A375 (cell line): ENCODE data around the gene PKMYT1. TPM values are rescaled to one million over a fixed set of nuclear protein-coding genes. Genes with fewer than 3 reads are reported as not detected.

Experiments
- small RNA-seq: library from RNA; depleted of rRNA; stranded (forward); fragments of <200 nt; gene quantifications from one replicate; pipeline ENCODE3, GENCODE V24; 2014
- total RNA-seq: library from RNA; depleted of rRNA; stranded (reverse); fragments of >200 nt; shearing (Covaris generic); gene quantifications from 2 replicates; pipeline ENCODE4 v1.2.3, GENCODE V29; 2014; rRNA removed

Gene PKMYT1
- 43.6 and 56.7 TPM in 2 replicates for total RNA-seq

DNA sequence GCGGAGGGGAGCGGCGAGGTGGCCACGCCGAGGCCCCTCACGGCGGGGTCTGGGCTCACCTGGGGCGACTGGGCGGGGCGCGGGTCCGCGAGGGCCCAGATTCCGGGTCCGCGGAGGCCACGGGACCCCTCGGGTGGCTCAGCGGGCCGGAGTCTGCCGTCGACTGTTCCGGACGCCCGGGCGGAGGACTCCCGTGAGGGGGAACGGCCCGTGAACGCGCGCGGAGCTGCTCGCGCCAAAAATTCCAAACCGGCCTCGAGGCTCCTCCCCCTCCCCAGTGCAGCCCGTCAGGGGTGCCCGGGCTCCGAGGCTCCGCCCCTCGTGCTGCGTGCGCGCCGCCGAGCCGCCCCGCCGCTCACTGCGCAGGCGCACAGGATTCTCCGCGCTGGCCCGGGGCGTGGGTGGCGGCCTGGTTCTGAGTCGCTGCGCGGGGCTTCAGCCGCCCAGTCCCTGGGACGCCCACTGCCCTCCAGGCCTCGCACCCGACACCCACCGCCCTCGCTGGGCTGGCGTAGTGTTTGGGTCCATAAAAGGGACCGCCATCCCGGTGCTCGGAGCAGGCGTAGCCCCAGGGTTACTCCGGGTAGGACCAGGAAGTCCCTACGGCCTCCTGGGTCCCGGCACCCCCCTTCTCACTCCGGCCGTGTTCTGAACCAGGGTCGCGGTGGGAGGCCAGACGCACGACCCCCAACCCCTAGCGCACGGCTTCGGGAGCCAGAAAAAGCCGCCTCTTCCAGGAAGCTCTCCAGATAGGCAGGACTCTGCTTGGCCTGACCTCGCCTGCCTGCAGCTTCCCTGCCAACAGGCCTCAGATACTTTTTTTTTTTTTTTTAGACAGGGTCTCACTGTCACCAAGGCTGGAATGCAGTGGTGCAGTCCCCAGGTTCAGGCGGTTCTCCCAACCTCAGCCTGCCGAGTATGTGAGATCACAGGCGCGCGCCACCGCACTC lies at the start of gene PKMYT1:
TSS of gene PKMYT1 (minus strand) at position 220 of the 950 bp plus-strand sequence. CDS start 789 bp downstream, outside the sequence.

DNA sequence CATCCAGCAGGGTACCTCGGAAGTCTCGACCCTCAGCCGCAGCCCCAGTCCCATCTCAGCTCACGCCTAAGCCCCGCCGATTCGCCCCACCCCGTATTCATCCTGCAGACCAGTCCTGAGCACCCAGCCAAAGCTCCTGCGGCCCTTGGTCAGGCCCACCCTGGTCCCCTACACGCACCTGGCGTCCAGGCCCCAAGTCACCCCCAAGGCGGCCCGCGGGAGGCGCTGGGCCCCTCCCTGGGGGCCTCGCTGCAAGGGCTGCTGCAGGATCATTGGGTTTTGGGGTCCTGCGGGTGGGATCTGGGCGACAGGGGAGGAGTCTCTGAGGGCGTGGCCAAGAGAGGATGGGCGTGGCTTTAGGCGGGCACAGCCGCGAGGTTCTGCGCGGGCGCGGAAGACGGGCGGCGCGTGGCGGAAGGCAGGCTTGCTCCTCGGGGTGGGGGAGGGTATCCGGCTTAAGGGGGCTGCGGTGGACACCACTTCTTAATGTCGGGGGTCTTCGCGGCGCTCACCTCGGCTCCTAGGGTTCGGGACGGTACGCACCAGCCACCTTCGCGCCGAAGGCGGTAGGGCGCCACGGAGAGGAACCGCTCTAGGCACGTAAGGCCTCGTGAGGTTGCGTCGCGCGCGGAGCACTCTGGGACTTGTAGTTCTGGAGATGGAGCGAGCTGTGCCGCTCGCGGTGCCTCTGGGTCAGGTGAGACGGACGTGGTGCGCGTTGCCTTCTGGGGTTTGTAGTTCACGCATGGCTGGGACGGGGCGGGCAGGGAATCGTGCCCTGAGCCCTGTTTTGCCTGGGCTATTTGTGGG lies 43.6 kb upstream of the PKMYT1 start, which contains the start of the genes HCFC1R1 and THOC6:
TSS of gene HCFC1R1 (minus strand) at position 274 of the 810 bp plus-strand sequence. CDS start at position 273, 1 bp downstream.
TSS of gene THOC6 (plus strand) at position 367 of the 810 bp plus-strand sequence. CDS start at position 659, 292 bp downstream.

DNA sequence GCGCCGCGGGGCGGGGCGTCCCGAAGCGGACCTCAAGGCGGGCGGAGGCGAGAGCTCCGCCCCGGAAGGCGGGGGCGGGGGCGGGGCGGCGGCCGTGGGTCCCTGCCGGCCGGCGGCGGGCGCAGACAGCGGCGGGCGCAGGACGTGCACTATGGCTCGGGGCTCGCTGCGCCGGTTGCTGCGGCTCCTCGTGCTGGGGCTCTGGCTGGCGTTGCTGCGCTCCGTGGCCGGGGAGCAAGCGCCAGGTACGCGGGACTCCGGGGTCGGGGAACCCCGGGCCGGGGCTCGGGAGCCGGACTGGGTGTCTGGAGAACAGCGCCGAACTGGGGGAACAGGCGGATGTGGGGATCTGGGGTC lies 40.0 kb upstream of the PKMYT1 start, which contains the start of gene TNFRSF12A:
TSS of gene TNFRSF12A (plus strand) at position 122 of the 357 bp plus-strand sequence. CDS start at position 152, 30 bp downstream.

DNA sequence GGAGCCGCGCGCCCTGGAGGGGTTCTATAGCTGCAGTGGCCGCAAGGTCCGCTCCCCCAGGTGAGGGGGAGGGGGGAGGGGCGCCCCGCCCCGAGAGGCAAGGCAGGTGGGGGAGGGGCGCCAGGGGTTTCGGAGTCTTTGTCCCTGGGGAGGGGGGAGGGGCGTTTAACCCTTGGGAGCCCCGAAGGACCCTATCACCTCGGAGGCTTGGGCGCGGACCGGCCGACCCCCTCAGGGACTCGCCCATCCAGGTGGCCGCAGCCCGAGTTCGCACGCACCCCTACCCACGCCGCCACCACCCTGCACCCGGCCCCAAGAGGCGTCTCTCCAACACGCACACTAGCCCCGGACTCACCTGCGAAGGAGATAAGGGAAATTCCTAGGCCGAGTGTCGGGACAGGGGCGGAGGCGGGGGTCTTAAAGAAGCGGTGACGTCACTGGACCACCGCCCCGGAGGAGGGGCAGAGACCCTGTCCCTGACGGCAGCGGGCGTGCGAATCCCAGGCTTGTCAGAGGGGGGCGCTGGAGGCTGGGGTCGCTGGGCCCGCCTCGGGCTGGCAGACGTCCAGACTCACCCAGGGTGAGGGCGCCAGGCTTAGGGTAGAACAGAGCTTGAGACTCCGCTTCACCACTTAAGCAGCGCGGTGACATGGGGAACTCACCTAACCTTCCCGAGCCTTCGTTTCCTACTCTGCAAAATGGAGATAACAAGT lies 37.7 kb upstream of the PKMYT1 start, which contains the start of gene CLDN6:
TSS of gene CLDN6 (minus strand) at position 390 of the 713 bp plus-strand sequence. CDS start 2,162 bp downstream, outside the sequence.

DNA sequence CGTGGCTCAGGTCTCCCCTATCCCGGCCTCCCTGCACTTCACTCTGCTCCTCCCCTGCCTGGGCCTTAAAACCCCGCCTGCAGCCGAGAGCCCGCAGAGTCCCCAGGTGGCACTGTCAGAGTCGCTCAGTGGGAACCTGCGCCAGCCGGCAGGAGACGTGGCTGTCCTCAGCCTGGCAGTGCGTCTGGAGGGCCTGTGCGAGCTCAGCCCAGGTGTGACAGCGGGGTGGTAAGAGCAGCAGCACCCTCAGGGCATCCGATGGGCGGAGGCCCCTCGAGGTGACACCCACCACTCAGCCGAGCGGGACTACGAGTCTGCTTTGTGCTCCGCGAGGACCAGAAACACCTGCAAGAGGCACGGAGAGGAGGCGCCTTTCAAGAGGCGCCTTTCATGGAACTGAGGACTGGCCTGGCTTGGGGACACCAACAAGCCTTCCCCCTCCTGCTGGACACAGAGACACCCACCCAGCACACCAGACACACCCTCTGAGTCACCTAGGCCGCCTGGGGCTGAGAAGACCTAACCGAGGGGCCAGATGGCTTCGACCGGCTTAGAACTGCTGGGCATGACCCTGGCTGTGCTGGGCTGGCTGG lies 32.7 kb upstream of the PKMYT1 start, which contains the start of gene CLDN9:
TSS of gene CLDN9 (plus strand) at position 96 of the 593 bp plus-strand sequence. CDS start at position 536, 440 bp downstream.

DNA sequence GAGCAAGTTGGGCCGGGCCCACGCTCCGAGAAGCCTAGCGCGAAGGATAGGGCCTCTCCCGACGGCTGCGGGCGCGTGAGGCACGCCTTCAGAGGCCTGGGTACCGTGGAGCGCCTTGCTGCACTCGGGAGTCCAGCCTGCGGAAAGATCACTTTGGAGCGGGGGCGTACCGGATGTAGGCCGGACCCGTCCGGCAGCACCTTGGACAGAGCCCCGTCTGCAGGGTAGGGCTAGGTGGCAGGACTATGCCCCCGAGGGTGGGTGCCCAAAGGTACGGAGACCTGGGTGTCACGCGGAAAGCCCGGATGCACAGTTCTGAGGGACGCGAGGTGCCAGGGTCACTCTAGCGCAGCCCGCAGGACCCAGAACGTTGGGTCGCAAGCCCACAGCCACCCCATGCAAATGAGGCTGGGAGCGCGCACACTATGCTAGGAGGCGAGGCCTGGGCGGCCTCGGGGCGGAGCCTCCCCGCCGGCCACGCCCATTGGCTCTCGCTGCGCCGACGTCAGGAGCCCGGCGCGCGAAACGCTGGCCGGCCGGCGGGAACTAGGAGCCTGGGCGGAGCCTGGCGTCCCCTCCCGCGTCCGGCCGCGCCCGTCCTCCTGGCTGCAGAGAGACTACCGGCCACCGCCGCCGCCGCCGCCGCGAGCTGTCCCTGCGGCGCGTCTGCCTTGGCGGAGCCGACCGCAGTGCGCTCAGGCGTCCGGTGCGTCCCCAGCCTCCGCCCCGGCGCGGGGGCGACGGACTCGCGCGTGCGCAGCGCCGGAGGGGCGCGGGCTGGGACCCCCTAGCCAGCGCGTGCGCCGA lies 11.3 kb downstream of the PKMYT1 start, which contains the start of gene PAQR4:
TSS of gene PAQR4 (plus strand) at position 611 of the 807 bp plus-strand sequence. CDS start 327 bp downstream, outside the sequence.

DNA sequence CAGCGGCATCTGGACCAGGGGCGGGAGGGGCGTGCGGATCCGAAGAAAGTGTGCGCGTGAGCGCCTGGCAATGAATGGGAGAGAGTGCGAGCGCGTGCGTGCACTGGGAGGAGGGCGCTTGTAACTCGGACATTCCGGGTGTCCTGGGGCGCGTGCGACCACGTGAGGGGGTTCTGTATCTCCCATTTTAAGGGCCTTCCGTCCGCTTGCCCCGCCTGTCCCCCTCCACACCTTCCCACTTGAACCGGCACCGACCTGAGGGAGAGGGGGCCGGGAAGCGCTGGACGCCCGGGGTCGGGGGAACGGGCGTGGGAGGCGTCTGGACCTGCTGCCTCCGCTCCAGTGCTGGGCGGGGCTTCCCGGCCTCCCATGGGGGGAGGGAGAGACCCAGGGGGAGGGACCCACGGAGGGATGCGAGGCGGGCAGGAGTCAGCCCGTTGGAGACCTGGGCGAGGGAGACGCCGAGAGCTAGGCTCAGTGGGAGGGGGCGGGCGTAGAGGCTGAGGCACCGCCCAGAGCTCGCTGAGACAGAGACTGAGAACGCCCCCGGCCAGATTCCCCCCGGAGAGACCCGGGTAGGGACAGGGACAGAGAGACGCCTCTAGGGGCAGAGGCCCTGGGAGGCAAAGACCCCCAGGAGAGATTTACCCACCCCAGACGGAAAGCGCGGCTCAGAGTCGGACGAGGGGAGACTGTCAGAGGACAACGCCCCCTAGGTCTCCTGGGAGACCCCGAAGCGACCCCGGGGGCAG lies 16.3 kb downstream of the PKMYT1 start, which contains the start of gene KREMEN2:
TSS of gene KREMEN2 (plus strand) at position 553 of the 752 bp plus-strand sequence. CDS start 246 bp downstream, outside the sequence.

Small RNAs within 50 kb of the gene (small RNA-seq; reads per million reads assigned to genes)
- gene LINC00514 = not detected

Other genes with a start within 250 kb of the PKMYT1 start
- gene SRRM2, start 227.8 kb downstream of the PKMYT1 start, total RNA-seq = 99.8 and 114 TPM in 2 replicates
- 281 and 333 TPM in 2 replicates for gene ELOB, start 203.2 kb downstream of the PKMYT1 start, total RNA-seq
- 12.7 and 14.9 TPM in 2 replicates for gene PRSS33, start 192.9 kb downstream of the PKMYT1 start, total RNA-seq
- not detected in 2 replicates for gene PRSS41, start 182.0 kb downstream of the PKMYT1 start, total RNA-seq
- not detected in 2 replicates for gene PRSS21, start 163.2 kb downstream of the PKMYT1 start, total RNA-seq
- 0.45 TPM in 1 of 2 replicates, not detected in the other for gene ZG16B, start 150.1 kb downstream of the PKMYT1 start, total RNA-seq
- not detected in 2 replicates for gene PRSS22, start 122.3 kb downstream of the PKMYT1 start, total RNA-seq
- 68.2 and 79.2 TPM in 2 replicates for gene FLYWCH2, start 97.2 kb downstream of the PKMYT1 start, total RNA-seq
- 41.3 and 52.4 TPM in 2 replicates for gene FLYWCH1, start 68.5 kb downstream of the PKMYT1 start, total RNA-seq
- 2.4 and 4.1 TPM in 2 replicates for gene KREMEN2, start 16.2 kb downstream of the PKMYT1 start, total RNA-seq
- 53.7 and 63.3 TPM in 2 replicates for gene PAQR4, start 11.1 kb downstream of the PKMYT1 start, total RNA-seq
- gene CLDN9, start 32.5 kb upstream of the PKMYT1 start, total RNA-seq = not detected in 2 replicates
- not detected in 2 replicates for gene CLDN6, start 37.7 kb upstream of the PKMYT1 start, total RNA-seq
- gene TNFRSF12A, start 39.9 kb upstream of the PKMYT1 start, total RNA-seq = 716 and 822 TPM in 2 replicates
- gene HCFC1R1, start 43.5 kb upstream of the PKMYT1 start, total RNA-seq = 126 and 144 TPM in 2 replicates
- 63.8 and 65.4 TPM in 2 replicates for gene THOC6, start 43.6 kb upstream of the PKMYT1 start, total RNA-seq
- not detected in 2 replicates for gene BICDL2, start 56.5 kb upstream of the PKMYT1 start, total RNA-seq
- 0.16 and 0.75 TPM in 2 replicates for gene MMP25, start 66.1 kb upstream of the PKMYT1 start, total RNA-seq
- 2.2 TPM in 1 of 2 replicates, not detected in the other for gene IL32, start 85.2 kb upstream of the PKMYT1 start, total RNA-seq
- 0.26 and 2.2 TPM in 2 replicates for gene ZSCAN10, start 118.8 kb upstream of the PKMYT1 start, total RNA-seq
- 16.9 and 18.4 TPM in 2 replicates for gene ZNF205, start 132.1 kb upstream of the PKMYT1 start, total RNA-seq
- 5.2 and 6.7 TPM in 2 replicates for gene ZNF213, start 154.6 kb upstream of the PKMYT1 start, total RNA-seq
- not detected in 2 replicates for gene OR1F1, start 207.8 kb upstream of the PKMYT1 start, total RNA-seq